ENCODE data around the gene NAALADL2.

GRCh38 chr3:175404621-175405020 lies 545.5 kb downstream of the NAALADL2 start:
- TF ChIP-seq RAD21 (IDR thresholded peaks at IDR 0.05; ENCODE audit: low read depth) (no peak), REST (IDR thresholded peaks at IDR 0.05; ENCODE audit: low read depth) (no peak), CEBPB (IDR thresholded peaks at IDR 0.05) (no peak), EP300 (IDR thresholded peaks at IDR 0.05; ENCODE audit: borderline replicate concordance) (no peak), TCF12 (IDR thresholded peaks at IDR 0.05; ENCODE audit: low read depth) (no peak), CREB1 (IDR thresholded peaks at IDR 0.05; ENCODE audit: low read depth) (no peak), TAF1 (IDR thresholded peaks at IDR 0.05; ENCODE audit: low read depth) (no peak), YY1 (IDR thresholded peaks at IDR 0.05; ENCODE audit: low read depth) (no peak), ZBTB7A (IDR thresholded peaks at IDR 0.05; ENCODE audit: low read depth) (no peak), EGR1 (IDR thresholded peaks at IDR 0.05) (no peak), NFIC (IDR thresholded peaks at IDR 0.05) (no peak), USF1 (IDR thresholded peaks at IDR 0.05) (no peak), TEAD4 (IDR thresholded peaks at IDR 0.05) (no peak)
- TF ChIP-seq, protein P1, sequence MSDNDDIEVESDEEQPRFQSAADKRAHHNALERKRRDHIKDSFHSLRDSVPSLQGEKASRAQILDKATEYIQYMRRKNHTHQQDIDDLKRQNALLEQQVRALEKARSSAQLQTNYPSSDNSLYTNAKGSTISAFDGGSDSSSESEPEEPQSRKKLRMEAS (IDR thresholded peaks at IDR 0.05) = no peak
